HEK293 (cell line): ENCODE measurements around the gene UMAD1.

Experiments
- CTCF ChIA-PET: fragments of 350-600 bp; formaldehyde crosslinking; extraction: SDS; loops from one replicate; lab custom pipeline; 2021; ENCODE audit warnings: antibody characterized with exemption; lab: Yijun Ruan, JAX
- POLR2A ChIA-PET: fragments of 300-600 bp; formaldehyde crosslinking; extraction: SDS; loops from one replicate; lab custom pipeline; 2020; ENCODE audit warnings: antibody characterized with exemption, inconsistent platforms; lab: Yijun Ruan, JAX
- H3K27ac ChIP-seq: fragments of 200-500 bp; sonication (Bioruptor generic); 2 replicates; pipeline ENCODE4 v1.5.1; 2014; ENCODE audit warnings: low read depth, low read length, control low read depth, inconsistent platforms; ENCODE audit errors: extremely low read depth
- H3K36me3 ChIP-seq, 2 experiments: fragments of 200-500 bp in 1 of 2; sonication (Bioruptor generic) in 1 of 2; 1 replicate in 1 of 2; 2 replicates in 1 of 2; pipeline ENCODE4 v1.5.1; 2014 to 2017; ENCODE audit warnings: inconsistent platforms in 2 of 2, low read length in 2 of 2; ENCODE audit not compliant: control insufficient read depth in 2 of 2, insufficient read depth in 1 of 2
- H3K4me1 ChIP-seq: fragments of 200-500 bp; sonication (Bioruptor generic); 2 replicates; pipeline ENCODE4 v1.5.1; 2014; ENCODE audit warnings: mild to moderate bottlenecking, low read length, inconsistent platforms; ENCODE audit not compliant: control insufficient read depth, insufficient read depth
- H3K4me3 ChIP-seq: 2 replicates; pipeline ENCODE4 v1.5.1; 2011; ENCODE audit warnings: low read depth, mild to moderate bottlenecking, control low read depth, low read length, moderate library complexity
- H3K9me3 ChIP-seq: fragments of 200-500 bp; sonication (Bioruptor generic); 2 replicates; pipeline ENCODE4 v1.5.1; 2014; ENCODE audit warnings: low read depth, low read length, inconsistent platforms; ENCODE audit not compliant: control insufficient read depth, insufficient read depth
- HOXC10 ChIP-seq: sonication (generic); formaldehyde crosslinking; IDR thresholded peaks from 2 replicates; pipeline ENCODE4 v1.8.1; 2023; ENCODE audit warnings: mild to moderate bottlenecking, missing genetic modification reagents
- SCRT1 ChIP-seq: fragments of 450-650 bp; formaldehyde crosslinking; IDR thresholded peaks from 2 replicates; pipeline ENCODE4 v1.5.1; 2016; ENCODE audit warnings: missing biosample characterization, missing genetic modification characterization, borderline replicate concordance
- ZBTB7A ChIP-seq: fragments of 450-650 bp; formaldehyde crosslinking; IDR thresholded peaks from 2 replicates; pipeline ENCODE4 v1.5.1; 2016; ENCODE audit warnings: low read depth, missing biosample characterization, missing genetic modification characterization
- ZBTB8A ChIP-seq: fragments of 450-650 bp; formaldehyde crosslinking; IDR thresholded peaks from 2 replicates; pipeline ENCODE4 v1.5.1; 2016; ENCODE audit warnings: missing biosample characterization, missing genetic modification characterization
- ZEB2 ChIP-seq: fragments of 450-650 bp; formaldehyde crosslinking; IDR thresholded peaks from 2 replicates; pipeline ENCODE4 v1.5.1; 2016; ENCODE audit warnings: missing biosample characterization, missing genetic modification characterization
- ZFP69B ChIP-seq: fragments of 450-650 bp; formaldehyde crosslinking; IDR thresholded peaks from 2 replicates; pipeline ENCODE4 v1.5.1; 2016; ENCODE audit warnings: missing biosample characterization, missing genetic modification characterization
- ZNF132 ChIP-seq: fragments of 450-650 bp; formaldehyde crosslinking; IDR thresholded peaks from 2 replicates; pipeline ENCODE4 v1.5.1; 2017; ENCODE audit warnings: missing biosample characterization, missing genetic modification characterization, borderline replicate concordance
- ZNF239 ChIP-seq: fragments of 450-650 bp; formaldehyde crosslinking; IDR thresholded peaks from 2 replicates; pipeline ENCODE4 v1.5.1; 2016; ENCODE audit warnings: missing biosample characterization, missing genetic modification characterization
- ZNF24 ChIP-seq: fragments of 450-650 bp; formaldehyde crosslinking; IDR thresholded peaks from 2 replicates; pipeline ENCODE4 v1.5.1; 2016; ENCODE audit warnings: missing biosample characterization, missing genetic modification characterization
- ZNF274 ChIP-seq, 2 experiments: fragments of 200-500 bp in 1 of 2; fragments of 450-650 bp in 1 of 2; sonication (Bioruptor generic) in 1 of 2; formaldehyde crosslinking in 1 of 2; IDR thresholded peaks; 2 replicates each; pipeline versions ENCODE4 v1.5.1 to v1.6.1; 2014 to 2016; ENCODE audit warnings: borderline replicate concordance in 1 of 2, inconsistent platforms in 1 of 2, low read length in 1 of 2, missing biosample characterization in 1 of 2, missing genetic modification characterization in 1 of 2
- ZNF433 ChIP-seq: fragments of 450-650 bp; formaldehyde crosslinking; IDR thresholded peaks from 2 replicates; pipeline ENCODE4 v1.5.1; 2016; ENCODE audit warnings: missing biosample characterization, missing genetic modification characterization, low read depth
- TF ChIP-seq, protein P1 (sequence below): fragments of 450-650 bp; formaldehyde crosslinking; IDR thresholded peaks from 2 replicates; pipeline ENCODE4 v1.5.1; 2016; ENCODE audit warnings: missing biosample characterization, missing genetic modification characterization
- TF ChIP-seq, protein P2 (sequence below): fragments of 450-650 bp; formaldehyde crosslinking; IDR thresholded peaks from 2 replicates; pipeline ENCODE4 v1.5.0; 2017; ENCODE audit warnings: missing biosample characterization, missing genetic modification characterization, borderline replicate concordance
- TF ChIP-seq, protein P3 (sequence below): fragments of 450-650 bp; formaldehyde crosslinking; IDR thresholded peaks from 2 replicates; pipeline ENCODE4 v1.5.1; 2016; ENCODE audit warnings: missing biosample characterization, missing genetic modification characterization, low read depth
- TF ChIP-seq, protein P4 (sequence below): fragments of 450-650 bp; formaldehyde crosslinking; IDR thresholded peaks from 2 replicates; pipeline ENCODE4 v1.5.1; 2016; ENCODE audit warnings: missing biosample characterization, missing genetic modification characterization
- TF ChIP-seq, protein P5 (sequence below): fragments of 450-650 bp; formaldehyde crosslinking; IDR thresholded peaks from 2 replicates; pipeline ENCODE4 v1.5.1; 2016; ENCODE audit warnings: missing biosample characterization, missing genetic modification characterization, low read depth

UMAD1 gene

DNA sequence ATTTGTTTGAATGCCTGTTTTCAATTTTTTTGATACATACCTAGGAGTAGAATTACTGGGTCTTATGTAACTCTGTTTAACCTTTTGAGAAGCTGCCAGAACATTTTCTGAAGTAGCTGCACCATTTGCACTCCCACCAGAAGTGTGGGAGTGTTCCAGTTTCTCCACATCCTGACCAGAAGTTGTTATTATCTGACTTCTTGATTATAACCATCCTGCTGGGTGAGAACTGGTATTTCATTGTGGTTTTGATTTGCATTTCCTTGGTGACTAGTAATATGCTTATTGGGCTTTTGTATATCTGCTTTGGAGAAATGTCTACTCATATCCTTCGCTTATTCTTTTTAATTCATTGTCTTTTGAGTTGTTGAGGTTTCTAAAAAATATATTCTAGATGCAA lies 210.8 kb downstream of the UMAD1 start (continued):
- TF ChIP-seq, protein P1, sequence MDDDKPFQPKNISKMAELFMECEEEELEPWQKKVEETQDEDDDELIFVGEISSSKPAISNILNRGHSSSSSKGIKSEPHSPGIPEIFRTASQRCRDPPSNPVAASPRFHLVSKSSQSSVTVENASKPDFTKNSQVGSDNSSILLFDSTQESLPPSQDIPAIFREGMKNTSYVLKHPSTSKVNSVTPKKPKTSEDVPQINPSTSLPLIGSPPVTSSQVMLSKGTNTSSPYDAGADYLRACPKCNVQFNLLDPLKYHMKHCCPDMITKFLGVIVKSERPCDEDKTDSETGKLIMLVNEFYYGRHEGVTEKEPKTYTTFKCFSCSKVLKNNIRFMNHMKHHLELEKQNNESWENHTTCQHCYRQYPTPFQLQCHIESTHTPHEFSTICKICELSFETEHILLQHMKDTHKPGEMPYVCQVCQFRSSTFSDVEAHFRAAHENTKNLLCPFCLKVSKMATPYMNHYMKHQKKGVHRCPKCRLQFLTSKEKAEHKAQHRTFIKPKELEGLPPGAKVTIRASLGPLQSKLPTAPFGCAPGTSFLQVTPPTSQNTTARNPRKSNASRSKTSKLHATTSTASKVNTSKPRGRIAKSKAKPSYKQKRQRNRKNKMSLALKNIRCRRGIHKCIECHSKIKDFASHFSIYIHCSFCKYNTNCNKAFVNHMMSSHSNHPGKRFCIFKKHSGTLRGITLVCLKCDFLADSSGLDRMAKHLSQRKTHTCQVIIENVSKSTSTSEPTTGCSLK (tag by site-specific recombination), result no peak
- TF ChIP-seq ZNF24 (tag by site-specific recombination), result no peak
- TF ChIP-seq ZBTB8A (tag by site-specific recombination), result no peak
- no peak for TF ChIP-seq HOXC10
- TF ChIP-seq ZNF433 (tag by site-specific recombination), result no peak
- TF ChIP-seq, protein P2, sequence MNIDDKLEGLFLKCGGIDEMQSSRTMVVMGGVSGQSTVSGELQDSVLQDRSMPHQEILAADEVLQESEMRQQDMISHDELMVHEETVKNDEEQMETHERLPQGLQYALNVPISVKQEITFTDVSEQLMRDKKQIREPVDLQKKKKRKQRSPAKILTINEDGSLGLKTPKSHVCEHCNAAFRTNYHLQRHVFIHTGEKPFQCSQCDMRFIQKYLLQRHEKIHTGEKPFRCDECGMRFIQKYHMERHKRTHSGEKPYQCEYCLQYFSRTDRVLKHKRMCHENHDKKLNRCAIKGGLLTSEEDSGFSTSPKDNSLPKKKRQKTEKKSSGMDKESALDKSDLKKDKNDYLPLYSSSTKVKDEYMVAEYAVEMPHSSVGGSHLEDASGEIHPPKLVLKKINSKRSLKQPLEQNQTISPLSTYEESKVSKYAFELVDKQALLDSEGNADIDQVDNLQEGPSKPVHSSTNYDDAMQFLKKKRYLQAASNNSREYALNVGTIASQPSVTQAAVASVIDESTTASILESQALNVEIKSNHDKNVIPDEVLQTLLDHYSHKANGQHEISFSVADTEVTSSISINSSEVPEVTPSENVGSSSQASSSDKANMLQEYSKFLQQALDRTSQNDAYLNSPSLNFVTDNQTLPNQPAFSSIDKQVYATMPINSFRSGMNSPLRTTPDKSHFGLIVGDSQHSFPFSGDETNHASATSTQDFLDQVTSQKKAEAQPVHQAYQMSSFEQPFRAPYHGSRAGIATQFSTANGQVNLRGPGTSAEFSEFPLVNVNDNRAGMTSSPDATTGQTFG (tag by site-specific recombination), result no peak

DNA sequence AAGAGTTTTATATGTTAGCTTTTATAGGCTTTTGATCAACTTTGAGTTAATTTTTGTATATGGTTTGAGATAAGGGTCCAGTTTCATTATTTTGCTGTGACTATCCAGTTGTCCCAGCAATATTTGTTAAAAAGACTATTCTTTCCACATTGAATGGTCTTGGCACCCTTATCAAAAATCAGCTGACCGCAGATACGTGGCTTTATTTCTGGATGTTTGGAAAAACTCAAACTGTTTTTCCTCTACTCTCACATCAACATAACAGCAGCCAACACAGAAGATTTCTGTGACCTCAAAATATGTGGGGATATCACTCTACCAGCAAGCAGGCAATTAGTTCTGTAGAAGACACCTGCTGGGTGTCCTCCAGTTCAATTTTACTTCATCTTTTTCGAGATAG lies 211.4 kb downstream of the UMAD1 start:
- Histone ChIP-seq H3K27ac (no peak overlapping the region), H3K36me3 (no peaks in the 10 kb centered on the region), H3K4me3 (no peak overlapping the region), H3K4me1 (no peaks in the 10 kb centered on the region), H3K9me3 (no peaks in the 10 kb centered on the region)
- POLR2A ChIA-PET, result no interaction called here
- CTCF ChIA-PET, result no interaction called here
- TF ChIP-seq ZFP69B (tag by site-specific recombination) (no peak), SCRT1 (no peak), ZEB2 (tag by site-specific recombination) (no peak), ZNF274 (IDR thresholded peaks at IDR 0.05; ENCODE audit: low read length) (no peak), ZNF274 (tag by site-specific recombination; IDR thresholded peaks at IDR 0.05; ENCODE audit: borderline replicate concordance) (no peak), ZNF239 (no peak), ZBTB7A (tag by site-specific recombination) (no peak), ZNF132 (tag by site-specific recombination) (no peak)
- TF ChIP-seq, protein P3, sequence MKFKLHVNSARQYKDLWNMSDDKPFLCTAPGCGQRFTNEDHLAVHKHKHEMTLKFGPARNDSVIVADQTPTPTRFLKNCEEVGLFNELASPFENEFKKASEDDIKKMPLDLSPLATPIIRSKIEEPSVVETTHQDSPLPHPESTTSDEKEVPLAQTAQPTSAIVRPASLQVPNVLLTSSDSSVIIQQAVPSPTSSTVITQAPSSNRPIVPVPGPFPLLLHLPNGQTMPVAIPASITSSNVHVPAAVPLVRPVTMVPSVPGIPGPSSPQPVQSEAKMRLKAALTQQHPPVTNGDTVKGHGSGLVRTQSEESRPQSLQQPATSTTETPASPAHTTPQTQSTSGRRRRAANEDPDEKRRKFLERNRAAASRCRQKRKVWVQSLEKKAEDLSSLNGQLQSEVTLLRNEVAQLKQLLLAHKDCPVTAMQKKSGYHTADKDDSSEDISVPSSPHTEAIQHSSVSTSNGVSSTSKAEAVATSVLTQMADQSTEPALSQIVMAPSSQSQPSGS (tag by site-specific recombination), result no peak
- TF ChIP-seq, protein P4, sequence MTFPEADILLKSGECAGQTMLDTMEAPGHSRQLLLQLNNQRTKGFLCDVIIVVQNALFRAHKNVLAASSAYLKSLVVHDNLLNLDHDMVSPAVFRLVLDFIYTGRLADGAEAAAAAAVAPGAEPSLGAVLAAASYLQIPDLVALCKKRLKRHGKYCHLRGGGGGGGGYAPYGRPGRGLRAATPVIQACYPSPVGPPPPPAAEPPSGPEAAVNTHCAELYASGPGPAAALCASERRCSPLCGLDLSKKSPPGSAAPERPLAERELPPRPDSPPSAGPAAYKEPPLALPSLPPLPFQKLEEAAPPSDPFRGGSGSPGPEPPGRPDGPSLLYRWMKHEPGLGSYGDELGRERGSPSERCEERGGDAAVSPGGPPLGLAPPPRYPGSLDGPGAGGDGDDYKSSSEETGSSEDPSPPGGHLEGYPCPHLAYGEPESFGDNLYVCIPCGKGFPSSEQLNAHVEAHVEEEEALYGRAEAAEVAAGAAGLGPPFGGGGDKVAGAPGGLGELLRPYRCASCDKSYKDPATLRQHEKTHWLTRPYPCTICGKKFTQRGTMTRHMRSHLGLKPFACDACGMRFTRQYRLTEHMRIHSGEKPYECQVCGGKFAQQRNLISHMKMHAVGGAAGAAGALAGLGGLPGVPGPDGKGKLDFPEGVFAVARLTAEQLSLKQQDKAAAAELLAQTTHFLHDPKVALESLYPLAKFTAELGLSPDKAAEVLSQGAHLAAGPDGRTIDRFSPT, result no peak
- TF ChIP-seq, protein P5, sequence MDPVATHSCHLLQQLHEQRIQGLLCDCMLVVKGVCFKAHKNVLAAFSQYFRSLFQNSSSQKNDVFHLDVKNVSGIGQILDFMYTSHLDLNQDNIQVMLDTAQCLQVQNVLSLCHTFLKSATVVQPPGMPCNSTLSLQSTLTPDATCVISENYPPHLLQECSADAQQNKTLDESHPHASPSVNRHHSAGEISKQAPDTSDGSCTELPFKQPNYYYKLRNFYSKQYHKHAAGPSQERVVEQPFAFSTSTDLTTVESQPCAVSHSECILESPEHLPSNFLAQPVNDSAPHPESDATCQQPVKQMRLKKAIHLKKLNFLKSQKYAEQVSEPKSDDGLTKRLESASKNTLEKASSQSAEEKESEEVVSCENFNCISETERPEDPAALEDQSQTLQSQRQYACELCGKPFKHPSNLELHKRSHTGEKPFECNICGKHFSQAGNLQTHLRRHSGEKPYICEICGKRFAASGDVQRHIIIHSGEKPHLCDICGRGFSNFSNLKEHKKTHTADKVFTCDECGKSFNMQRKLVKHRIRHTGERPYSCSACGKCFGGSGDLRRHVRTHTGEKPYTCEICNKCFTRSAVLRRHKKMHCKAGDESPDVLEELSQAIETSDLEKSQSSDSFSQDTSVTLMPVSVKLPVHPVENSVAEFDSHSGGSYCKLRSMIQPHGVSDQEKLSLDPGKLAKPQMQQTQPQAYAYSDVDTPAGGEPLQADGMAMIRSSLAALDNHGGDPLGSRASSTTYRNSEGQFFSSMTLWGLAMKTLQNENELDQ (tag by site-specific recombination), result no peak
